ENCODE measurements around the gene SLC38A3. TPM values are rescaled to one million over a fixed set of nuclear protein-coding genes. Genes with fewer than 3 reads are reported as not detected.
A peak's percentile ranks its signal among the peaks of the same experiment; 100 is the strongest.

The SLC38A3 gene
- total RNA-seq, 1 donor from 2014 or later = 43.5 TPM

- Mint-ChIP-seq H3K9me3 (ENCODE audit: low read depth) (no peaks in the 10 kb centered on the region), H3K4me3 (ENCODE audit: low read depth) (no peak overlapping the region), H3K36me3 (ENCODE audit: insufficient read depth) (no peaks in the 10 kb centered on the region)
Observed at GRCh38 chr3:50193286-50193685, 11.8 kb upstream of the SLC38A3 start.

GRCh38 chr3:50193746-50194127 is 11.3 kb upstream of the SLC38A3 start:
- Mint-ChIP-seq H3K4me1 (ENCODE audit: low read depth) (peaks cover 3% of the 10 kb centered on the region), H3K4me3 (ENCODE audit: low read depth) (no peak overlapping the region), H3K27ac (no peak overlapping the region), H3K9me3 (ENCODE audit: low read depth) (no peaks in the 10 kb centered on the region), H3K27me3 (peaks cover 18% of the 10 kb centered on the region), H3K36me3 (ENCODE audit: insufficient read depth) (no peaks in the 10 kb centered on the region)
- no peak for DNase-seq (ENCODE audit: low spot score, unreplicated experiment)
- TF ChIP-seq CTCF (IDR thresholded peaks at IDR 0.05; ENCODE audit: unreplicated experiment) = no peak

More at GRCh38 chr3:50193286-50193685, 11.8 kb upstream of the SLC38A3 start:
- DNase-seq (ENCODE audit: low spot score, unreplicated experiment) = no peak
- Mint-ChIP-seq H3K27me3 (peaks cover 18% of the 10 kb centered on the region), H3K4me1 (ENCODE audit: low read depth) (peaks cover 3% of the 10 kb centered on the region), H3K27ac (no peak overlapping the region)
- no peak for TF ChIP-seq CTCF (IDR thresholded peaks at IDR 0.05; ENCODE audit: unreplicated experiment)

- Mint-ChIP-seq H3K36me3 (ENCODE audit: insufficient read depth) (no peaks in the 10 kb centered on the region), H3K9me3 (ENCODE audit: low read depth) (no peaks in the 10 kb centered on the region), H3K4me1 (ENCODE audit: low read depth) (peaks cover 3% of the 10 kb centered on the region), H3K27me3 (peaks cover 20% of the 10 kb centered on the region), H3K27ac (no peak overlapping the region), H3K4me3 (ENCODE audit: low read depth) (no peak overlapping the region)
- DNase-seq (ENCODE audit: low spot score, unreplicated experiment) = peak; percentile 47
- peak; percentile 70 for TF ChIP-seq CTCF (IDR thresholded peaks at IDR 0.05; ENCODE audit: unreplicated experiment)
Observed at GRCh38 chr3:50194128-50194902, 10.8 kb upstream of the SLC38A3 start.

GRCh38 chr3:50194903-50195500 is 10.1 kb upstream of the SLC38A3 start:
- Mint-ChIP-seq H3K9me3 (ENCODE audit: low read depth) (no peaks in the 10 kb centered on the region), H3K27me3 (peaks cover 20% of the 10 kb centered on the region), H3K4me1 (ENCODE audit: low read depth) (peaks cover 3% of the 10 kb centered on the region), H3K4me3 (ENCODE audit: low read depth) (no peak overlapping the region), H3K27ac (no peak overlapping the region), H3K36me3 (ENCODE audit: insufficient read depth) (no peaks in the 10 kb centered on the region)
- DNase-seq (ENCODE audit: low spot score, unreplicated experiment) = no peak
- TF ChIP-seq CTCF (IDR thresholded peaks at IDR 0.05; ENCODE audit: unreplicated experiment) = no peak

- TF ChIP-seq CTCF (IDR thresholded peaks at IDR 0.05; ENCODE audit: unreplicated experiment) = no peak
- H3K4me1 Mint-ChIP-seq (ENCODE audit: low read depth) = peaks cover 3% of the 10 kb centered on the region
- no peak overlapping the region for H3K27ac Mint-ChIP-seq
- H3K36me3 Mint-ChIP-seq (ENCODE audit: insufficient read depth) = no peaks in the 10 kb centered on the region
- no peak overlapping the region for H3K4me3 Mint-ChIP-seq (ENCODE audit: low read depth)
- no peaks in the 10 kb centered on the region for H3K9me3 Mint-ChIP-seq (ENCODE audit: low read depth)
- DNase-seq (ENCODE audit: low spot score, unreplicated experiment) = no peak
- H3K27me3 Mint-ChIP-seq = peaks cover 20% of the 10 kb centered on the region
Observed at GRCh38 chr3:50195501-50196252, 9.4 kb upstream of the SLC38A3 start.
